Ishikawa (cell line): Measurements from ENCODE around the gene GBF1.

Experiments
- CEBPB ChIP-seq: IDR thresholded peaks from 2 replicates; pipeline ENCODE4 v1.6.1; 2012
- CREB1 ChIP-seq: IDR thresholded peaks from 2 replicates; pipeline ENCODE4 v1.6.1; 2012; ENCODE audit warnings: low read depth
- EGR1 ChIP-seq: IDR thresholded peaks from 2 replicates; pipeline ENCODE4 v1.6.1; 2012
- EP300 ChIP-seq: IDR thresholded peaks from 2 replicates; pipeline ENCODE4 v1.6.1; 2012; ENCODE audit warnings: borderline replicate concordance
- NFIC ChIP-seq: IDR thresholded peaks from 2 replicates; pipeline ENCODE4 v1.6.1; 2012
- RAD21 ChIP-seq: IDR thresholded peaks from 2 replicates; pipeline ENCODE4 v1.6.1; 2012; ENCODE audit warnings: low read depth
- TAF1 ChIP-seq: IDR thresholded peaks from 2 replicates; pipeline ENCODE4 v1.6.1; 2012; ENCODE audit warnings: low read depth, mild to moderate bottlenecking
- TEAD4 ChIP-seq: IDR thresholded peaks from 2 replicates; pipeline ENCODE4 v1.6.1; 2012
- YY1 ChIP-seq: IDR thresholded peaks from 2 replicates; pipeline ENCODE4 v1.6.1; 2012; ENCODE audit warnings: low read depth
- TF ChIP-seq, protein P1 (sequence below): IDR thresholded peaks from 2 replicates; pipeline ENCODE4 v1.6.1; 2012
- TF ChIP-seq, protein P2 (sequence below): IDR thresholded peaks from 2 replicates; pipeline ENCODE4 v1.6.1; 2012; ENCODE audit warnings: low read depth, mild to moderate bottlenecking

DNA sequence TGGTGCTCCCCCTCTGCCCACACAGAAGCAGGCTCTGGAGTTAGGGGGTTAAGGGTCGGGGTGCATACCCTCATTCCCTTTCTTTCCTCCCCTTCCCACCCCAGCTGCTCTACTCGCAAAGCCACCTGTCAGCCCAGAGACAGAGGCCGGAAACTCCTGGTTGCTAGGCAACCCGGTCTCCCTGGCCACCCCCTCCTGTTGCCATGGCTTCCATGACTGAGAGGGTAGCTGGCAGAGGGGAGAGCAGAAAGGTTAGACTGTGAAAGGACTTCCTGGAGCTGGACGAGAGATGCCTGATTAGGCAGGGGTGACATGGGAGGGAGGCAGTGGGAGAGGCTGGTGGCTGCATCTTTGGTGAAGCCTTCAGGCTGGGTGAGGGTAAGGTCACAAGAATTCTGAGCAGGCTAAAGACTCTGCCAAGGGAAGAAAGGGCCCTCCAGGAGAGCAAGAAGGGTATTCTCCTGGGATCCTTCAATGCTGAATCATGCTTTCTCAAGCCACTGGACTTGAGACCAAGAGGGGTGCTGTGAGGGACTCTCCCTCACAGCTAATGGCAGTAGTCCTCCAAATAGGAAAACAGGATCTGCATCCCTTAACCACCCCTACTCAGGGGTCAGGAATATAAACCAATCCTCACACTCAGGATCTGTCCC lies 167.8 kb downstream of the GBF1 start:
- no peak for TF ChIP-seq YY1
- TF ChIP-seq TAF1, result no peak
- no peak for TF ChIP-seq EP300
- TF ChIP-seq, protein P1, sequence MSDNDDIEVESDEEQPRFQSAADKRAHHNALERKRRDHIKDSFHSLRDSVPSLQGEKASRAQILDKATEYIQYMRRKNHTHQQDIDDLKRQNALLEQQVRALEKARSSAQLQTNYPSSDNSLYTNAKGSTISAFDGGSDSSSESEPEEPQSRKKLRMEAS, result no peak
- TF ChIP-seq, protein P2, sequence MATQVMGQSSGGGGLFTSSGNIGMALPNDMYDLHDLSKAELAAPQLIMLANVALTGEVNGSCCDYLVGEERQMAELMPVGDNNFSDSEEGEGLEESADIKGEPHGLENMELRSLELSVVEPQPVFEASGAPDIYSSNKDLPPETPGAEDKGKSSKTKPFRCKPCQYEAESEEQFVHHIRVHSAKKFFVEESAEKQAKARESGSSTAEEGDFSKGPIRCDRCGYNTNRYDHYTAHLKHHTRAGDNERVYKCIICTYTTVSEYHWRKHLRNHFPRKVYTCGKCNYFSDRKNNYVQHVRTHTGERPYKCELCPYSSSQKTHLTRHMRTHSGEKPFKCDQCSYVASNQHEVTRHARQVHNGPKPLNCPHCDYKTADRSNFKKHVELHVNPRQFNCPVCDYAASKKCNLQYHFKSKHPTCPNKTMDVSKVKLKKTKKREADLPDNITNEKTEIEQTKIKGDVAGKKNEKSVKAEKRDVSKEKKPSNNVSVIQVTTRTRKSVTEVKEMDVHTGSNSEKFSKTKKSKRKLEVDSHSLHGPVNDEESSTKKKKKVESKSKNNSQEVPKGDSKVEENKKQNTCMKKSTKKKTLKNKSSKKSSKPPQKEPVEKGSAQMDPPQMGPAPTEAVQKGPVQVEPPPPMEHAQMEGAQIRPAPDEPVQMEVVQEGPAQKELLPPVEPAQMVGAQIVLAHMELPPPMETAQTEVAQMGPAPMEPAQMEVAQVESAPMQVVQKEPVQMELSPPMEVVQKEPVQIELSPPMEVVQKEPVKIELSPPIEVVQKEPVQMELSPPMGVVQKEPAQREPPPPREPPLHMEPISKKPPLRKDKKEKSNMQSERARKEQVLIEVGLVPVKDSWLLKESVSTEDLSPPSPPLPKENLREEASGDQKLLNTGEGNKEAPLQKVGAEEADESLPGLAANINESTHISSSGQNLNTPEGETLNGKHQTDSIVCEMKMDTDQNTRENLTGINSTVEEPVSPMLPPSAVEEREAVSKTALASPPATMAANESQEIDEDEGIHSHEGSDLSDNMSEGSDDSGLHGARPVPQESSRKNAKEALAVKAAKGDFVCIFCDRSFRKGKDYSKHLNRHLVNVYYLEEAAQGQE, result no peak
- peak; percentile 38; the same call in 1 of the 2 replicates for TF ChIP-seq EGR1
- no peak for TF ChIP-seq CEBPB
- TF ChIP-seq TEAD4, result no peak
- TF ChIP-seq RAD21, result no peak
- no peak for TF ChIP-seq CREB1
- TF ChIP-seq NFIC, result no peak
